H1 (cell line): ENCODE results near the gene CLEC16A. TPM values are rescaled to one million over a fixed set of nuclear protein-coding genes. Genes with fewer than 3 reads are reported as not detected.

Experiments
- CEBPB ChIP-seq: IDR thresholded peaks from 2 replicates; pipeline ENCODE4 v1.6.1; 2012; ENCODE audit warnings: low read depth, low read length
- HDAC6 ChIP-seq: IDR thresholded peaks from one replicate; pipeline ENCODE4 v1.7.1; 2012; ENCODE audit warnings: low read depth, mild to moderate bottlenecking, inconsistent platforms, low read length, moderate library complexity
- POU5F1 ChIP-seq: IDR thresholded peaks from 2 replicates; pipeline ENCODE4 v1.6.1; 2011; ENCODE audit warnings: low read depth, mild to moderate bottlenecking, low read length, moderate library complexity
- SP4 ChIP-seq: IDR thresholded peaks from 2 replicates; pipeline ENCODE4 v1.6.1; 2012; ENCODE audit warnings: low read length, inconsistent platforms
- YY1 ChIP-seq: IDR thresholded peaks from 2 replicates; pipeline ENCODE4 v1.6.1; 2011; ENCODE audit warnings: low read depth, mild to moderate bottlenecking, low read length
- polyA plus RNA-seq, 7 experiments: library from polyadenylated mRNA; depleted of rRNA in 3 of 7; stranded (reverse) in 5 of 7; unstranded in 2 of 7; fragments of >200 nt in 5 of 7; fragments of 200-250 nt in 2 of 7; gene quantifications; 1 replicate in 5 of 7; 2 replicates in 1 of 7; 4 replicates in 1 of 7; pipeline versions ENCODE4 v1.2.1 to v1.2.3, GENCODE V29; 2011 to 2013; ENCODE audit warnings: missing spikeins in 2 of 7, mixed read lengths in 2 of 7
- total RNA-seq: library from RNA; stranded (reverse); fragmentation: NEBNext Ultra II Directional; extraction: Animal tissue kit (Norgen Biotek cat#: 25700); gene quantifications from 2 replicates; pipeline ENCODE4 v1.2.1, GENCODE V29; 2021

Gene CLEC16A
- total and polyA plus RNA-seq, 2 of the 8 experiments (the other 6 are each of a cell fraction or from before 2014, with no cell fraction given) = 7.6 to 19.3 TPM

DNA sequence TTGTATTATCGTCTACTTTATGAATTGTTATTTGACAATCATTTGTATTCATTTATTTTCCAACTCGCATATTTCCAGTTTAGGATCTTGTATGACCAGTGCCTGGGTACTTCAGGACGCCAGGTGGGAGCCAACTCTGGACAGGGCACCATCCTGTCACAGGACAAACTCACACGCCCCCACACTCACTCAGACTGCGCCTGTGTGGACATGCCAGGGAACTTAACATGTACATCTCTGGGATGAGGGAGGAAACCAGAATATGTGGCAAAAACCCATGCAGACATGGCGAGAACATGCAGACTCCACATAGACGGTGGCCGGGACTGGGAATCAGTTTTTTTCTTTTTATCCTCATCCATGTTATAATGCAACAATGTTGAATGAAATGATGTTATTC lies 68.5 kb downstream of the CLEC16A start (continued):
- no peak for TF ChIP-seq HDAC6
- TF ChIP-seq CEBPB = no peak
- TF ChIP-seq YY1 = no peak
- TF ChIP-seq POU5F1 = no peak
- TF ChIP-seq SP4 = no peak
